Kidney (tissue), 14 donors: ENCODE data around the gene PTPRT. TPM values are rescaled to one million over a fixed set of nuclear protein-coding genes. Genes with fewer than 3 reads are reported as not detected.

Experiments
- DNase-seq, 5 donors: peaks; one replicate each; pipeline ENCODE4 v3.0.0-alpha.2; 2013 to 2020
- FAIRE-seq: peaks from 2 replicates; lab custom pipeline; 2012; peaks lifted over from hg19 to GRCh38; lab: Jason Lieb, UNC
- H3K27ac ChIP-seq, 2 donors: one replicate each; pipeline ENCODE4 v1.7.0; 2013; ENCODE audit warnings: low read depth in 2 of 2, low read length in 2 of 2, inconsistent platforms in 1 of 2
- H3K27me3 ChIP-seq: one replicate; pipeline ENCODE4 v1.7.1; 2013; ENCODE audit warnings: low read length, inconsistent platforms; ENCODE audit not compliant: control insufficient read depth, insufficient read depth
- H3K36me3 ChIP-seq, 3 donors: one replicate each; pipeline versions ENCODE4 v1.7.0 to v1.7.1; 2013; ENCODE audit warnings: low read length in 3 of 3, control low read depth in 1 of 3, inconsistent platforms in 1 of 3; ENCODE audit not compliant: insufficient read depth in 3 of 3, control insufficient read depth in 2 of 3
- H3K4me1 ChIP-seq, 3 donors: one replicate each; pipeline versions ENCODE4 v1.7.0 to v1.7.1; 2013; ENCODE audit warnings: low read length in 3 of 3, inconsistent platforms in 1 of 3, low read depth in 1 of 3; ENCODE audit not compliant: control insufficient read depth in 2 of 3, insufficient read depth in 2 of 3
- H3K4me3 ChIP-seq, 3 donors: one replicate each; pipeline versions ENCODE4 v1.7.0 to v1.8.1; 2013; ENCODE audit warnings: low read length in 3 of 3, control low read depth in 1 of 3, inconsistent platforms in 1 of 3
- H3K9ac ChIP-seq, 3 donors: one replicate each; pipeline versions ENCODE4 v1.7.0 to v1.7.1; 2013; ENCODE audit warnings: low read length in 3 of 3, control low read depth in 1 of 3, inconsistent platforms in 1 of 3
- H3K9me3 ChIP-seq, 3 donors: one replicate each; pipeline versions ENCODE4 v1.7.0 to v1.7.1; 2013; ENCODE audit warnings: low read length in 3 of 3, control low read depth in 1 of 3, inconsistent platforms in 1 of 3; ENCODE audit not compliant: control insufficient read depth in 2 of 3, insufficient read depth in 1 of 3
- CTCF ChIP-seq: IDR thresholded peaks from 3 replicates; pipeline ENCODE4 v1.5.1; 2012; ENCODE audit warnings: mild to moderate bottlenecking, moderate library complexity, borderline replicate concordance; ENCODE audit not compliant: insufficient read depth; ENCODE audit errors: extremely low read depth
- intact Hi-C: fragments of 100-400 bp; cut with DNase I; formaldehyde crosslinking; loops from one replicate; pipeline ENCODE4 v1.11.1; 2022
- polyA plus RNA-seq: library from polyadenylated mRNA; stranded (reverse); fragments of 350-450 nt; fragmentation: Illumina TruSeq; extraction: RNeasy Lipid Tissue Mini Kit (QIAGEN cat#74804); gene quantifications from one replicate; pipeline ENCODE4 v1.2.3, GENCODE V29; 2014; ENCODE audit warnings: low read depth, low replicate concordance; ENCODE audit not compliant: insufficient read depth
- total RNA-seq: library from RNA; stranded (reverse); fragmentation: NEBNext Ultra II Directional; extraction: Animal tissue kit (Norgen Biotek cat#: 25700); gene quantifications from one replicate; pipeline ENCODE4 v1.2.1, GENCODE V29; 2021
- donor health status: control.
- donor health status: control.
- donor health status: control.
- donor health status: control.
- donor health status: control.
- donor health status: DM: yes; HTN: yes; CAD: no.
- donor health status: Normal renal cell carcinoma (clear cell type).

The PTPRT gene
- total and polyA plus RNA-seq, 2 donors from 2014 or later: 0.60 TPM; not detected in 1

- Histone ChIP-seq H3K27me3 (no peaks in the 10 kb centered on the region), H3K36me3 (no peaks in the 10 kb centered on the region), H3K27ac (no peak overlapping the region), H3K4me3 (no peak overlapping the region), H3K9ac (no peak overlapping the region), H3K4me1 (no peaks in the 10 kb centered on the region), H3K9me3 (no peaks in the 10 kb centered on the region)
- no peak for DNase-seq
- FAIRE-seq: no peak
- TF ChIP-seq CTCF: no peak
- intact Hi-C loops: no loop called here
These were observed 839.2 kb downstream of the PTPRT start for GRCh38 chr20:42350521-42350920.

- Histone ChIP-seq H3K4me1 (no peaks in the 10 kb centered on the region), H3K4me3 (no peak overlapping the region), H3K27ac (no peak overlapping the region), H3K9ac (no peak overlapping the region), H3K36me3 (no peaks in the 10 kb centered on the region), H3K9me3 (no peaks in the 10 kb centered on the region), H3K27me3 (no peaks in the 10 kb centered on the region)
- TF ChIP-seq CTCF: no peak
- DNase-seq (no peak), FAIRE-seq (no peak)
- intact Hi-C loops: no loop called here
These were observed 843.2 kb downstream of the PTPRT start for GRCh38 chr20:42346189-42347170.

GRCh38 chr20:42341654-42342053 is 848.1 kb downstream of the PTPRT start:
- intact Hi-C loops: no loop called here
- DNase-seq: no peak
- Histone ChIP-seq H3K4me3 (no peak overlapping the region), H3K9me3 (no peaks in the 10 kb centered on the region), H3K4me1 (no peaks in the 10 kb centered on the region), H3K9ac (no peak overlapping the region), H3K27ac (no peak overlapping the region), H3K36me3 (no peaks in the 10 kb centered on the region), H3K27me3 (no peaks in the 10 kb centered on the region)
- TF ChIP-seq CTCF: no peak
- FAIRE-seq: no peak
